Stimulated activated naive CD8-positive, alpha-beta T cell treated with anti-CD3 and anti-CD28 coated beads, Interleukin-15, amount 100 ng/mL, for 72 hours (primary cell): ENCODE data around the gene SPOCK1.

Experiments used
- ATAC-seq: fragments of 150-1000 bp; cut with Tn5 transposase; 2 replicates; pipeline ENCODE4 v1.10.0; 2021; ENCODE audit warnings: mild to moderate bottlenecking, moderate library complexity
- DNase-seq, 2 donors: peaks; one replicate each; pipeline ENCODE4 v3.0.0; 2021 to 2022
- H3K27ac Mint-ChIP-seq, 2 donors: one replicate each; pipeline ENCODE4 v1.8.0; 2022; ENCODE audit warnings: mild to moderate bottlenecking in 2 of 2, mixed read lengths in 2 of 2, moderate library complexity in 2 of 2
- H3K27me3 Mint-ChIP-seq: one replicate; pipeline ENCODE4 v1.8.0; 2022; ENCODE audit warnings: mixed read lengths
- H3K4me1 Mint-ChIP-seq: one replicate; pipeline ENCODE4 v1.8.0; 2022; ENCODE audit warnings: mild to moderate bottlenecking, mixed read lengths
- H3K4me3 Mint-ChIP-seq, 2 donors: one replicate each; pipeline ENCODE4 v1.8.0; 2022; ENCODE audit warnings: mild to moderate bottlenecking in 2 of 2, mixed read lengths in 2 of 2, moderate library complexity in 1 of 2
- H3K9me3 Mint-ChIP-seq, 2 donors: one replicate each; pipeline ENCODE4 v1.8.0; 2022; ENCODE audit warnings: mixed read lengths in 2 of 2

Gene SPOCK1

GRCh38 chr5:137329586-137330296 lies 169.4 kb downstream of the SPOCK1 start:
- H3K9me3 Mint-ChIP-seq, result no peaks in the 10 kb centered on the region
- no peak overlapping the region for H3K4me3 Mint-ChIP-seq
- no peak overlapping the region for H3K27ac Mint-ChIP-seq
- no peaks in the 10 kb centered on the region for H3K4me1 Mint-ChIP-seq
- H3K27me3 Mint-ChIP-seq, result peaks cover 8% of the 10 kb centered on the region
- DNase-seq (no peak), ATAC-seq (no peak)

- Mint-ChIP-seq H3K4me3 (no peak overlapping the region), H3K4me1 (no peaks in the 10 kb centered on the region), H3K27me3 (peaks cover 8% of the 10 kb centered on the region), H3K27ac (no peak overlapping the region), H3K9me3 (no peaks in the 10 kb centered on the region)
- ATAC-seq (no peak), DNase-seq (no peak)
These were observed 170.1 kb downstream of the SPOCK1 start for GRCh38 chr5:137328991-137329390.

GRCh38 chr5:137328463-137328862 lies 170.7 kb downstream of the SPOCK1 start:
- Mint-ChIP-seq H3K27me3 (peaks cover 14% of the 10 kb centered on the region), H3K9me3 (no peaks in the 10 kb centered on the region), H3K4me1 (no peaks in the 10 kb centered on the region), H3K4me3 (no peak overlapping the region), H3K27ac (no peak overlapping the region)
- no peak for DNase-seq
- ATAC-seq, result no peak

DNA sequence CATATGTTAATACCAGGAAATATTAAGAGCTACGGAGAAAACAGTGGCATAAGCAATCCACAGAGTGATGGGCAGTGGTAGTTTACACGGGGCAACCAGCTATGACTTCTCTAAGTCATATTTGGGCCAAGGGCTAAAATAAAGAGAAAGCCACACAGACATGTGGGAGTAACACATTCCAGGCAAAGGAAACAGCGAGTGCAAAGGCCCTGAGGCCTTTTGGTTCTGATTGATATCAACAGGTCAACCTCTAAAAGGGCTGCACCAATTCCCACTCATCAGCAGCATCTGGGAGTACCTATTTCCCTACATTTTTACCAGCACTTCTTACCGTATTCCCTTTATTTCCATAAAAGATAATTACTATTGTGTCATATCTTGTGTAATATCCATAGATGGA lies 173.4 kb downstream of the SPOCK1 start:
- Mint-ChIP-seq H3K4me1 (no peaks in the 10 kb centered on the region), H3K4me3 (no peak overlapping the region), H3K9me3 (no peaks in the 10 kb centered on the region), H3K27me3 (peaks cover 26% of the 10 kb centered on the region), H3K27ac (no peak overlapping the region)
- no peak for ATAC-seq
- no peak for DNase-seq

GRCh38 chr5:137320056-137321045 lies 178.8 kb downstream of the SPOCK1 start:
- Mint-ChIP-seq H3K4me1 (no peaks in the 10 kb centered on the region), H3K9me3 (no peaks in the 10 kb centered on the region), H3K27me3 (peaks cover 51% of the 10 kb centered on the region), H3K27ac (no peak overlapping the region), H3K4me3 (no peak overlapping the region)
- DNase-seq (peak; percentile 11 to 19), ATAC-seq (no peak)

GRCh38 chr5:137318027-137318426 lies 181.1 kb downstream of the SPOCK1 start:
- DNase-seq (no peak), ATAC-seq (no peak)
- Mint-ChIP-seq H3K9me3 (no peaks in the 10 kb centered on the region), H3K4me1 (no peaks in the 10 kb centered on the region), H3K27me3 (peaks cover 61% of the 10 kb centered on the region), H3K27ac (no peak overlapping the region), H3K4me3 (no peak overlapping the region)

DNA sequence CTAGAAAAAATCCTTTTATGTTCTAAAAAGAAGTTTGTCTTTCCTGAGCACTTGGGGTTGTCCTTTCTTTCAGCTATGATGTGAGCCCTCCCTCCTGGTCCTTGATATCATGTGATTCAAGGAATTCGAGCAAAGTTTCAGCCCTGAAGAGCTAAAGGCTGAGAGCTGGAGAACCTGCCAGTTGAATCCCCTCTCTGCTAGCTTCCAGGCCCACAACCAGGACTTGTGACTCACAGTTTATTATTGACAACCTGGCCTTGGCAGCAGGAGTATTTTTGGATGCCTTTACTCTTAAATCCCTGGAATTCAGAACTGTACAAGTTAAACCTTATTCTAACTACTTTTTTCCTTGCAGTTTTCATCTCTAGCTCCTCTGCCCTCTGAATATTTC lies 182.8 kb downstream of the SPOCK1 start:
- Mint-ChIP-seq H3K27ac (no peak overlapping the region), H3K4me3 (no peak overlapping the region), H3K27me3 (peaks cover 64% of the 10 kb centered on the region), H3K9me3 (no peaks in the 10 kb centered on the region), H3K4me1 (no peaks in the 10 kb centered on the region)
- no peak for ATAC-seq
- no peak for DNase-seq

GRCh38 chr5:137315534-137316345 lies 183.4 kb downstream of the SPOCK1 start:
- Mint-ChIP-seq H3K4me3 (no peak overlapping the region), H3K9me3 (no peaks in the 10 kb centered on the region), H3K4me1 (no peaks in the 10 kb centered on the region), H3K27ac (no peak overlapping the region), H3K27me3 (peaks cover 58% of the 10 kb centered on the region)
- ATAC-seq (no peak), DNase-seq (no peak)

DNA sequence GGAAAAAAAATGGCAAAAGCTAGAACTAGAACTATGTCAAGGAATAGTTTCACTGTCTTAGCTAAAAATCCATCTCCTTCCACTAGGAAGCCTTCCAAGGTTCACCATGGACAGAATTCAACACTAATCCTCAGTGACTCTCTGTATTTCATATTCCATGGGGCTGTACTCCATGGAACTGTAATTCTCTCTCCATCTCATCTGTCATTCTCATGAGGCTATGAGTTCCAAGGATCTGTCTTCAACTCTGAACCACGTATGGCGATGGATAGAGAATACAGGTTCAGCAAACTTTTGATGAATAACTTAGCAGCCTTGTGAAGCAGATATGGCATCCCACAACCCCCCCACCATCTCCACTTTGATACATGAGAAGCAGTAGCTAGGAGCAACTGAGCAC lies 184.0 kb downstream of the SPOCK1 start:
- no peaks in the 10 kb centered on the region for H3K9me3 Mint-ChIP-seq
- peaks cover 52% of the 10 kb centered on the region for H3K27me3 Mint-ChIP-seq
- no peaks in the 10 kb centered on the region for H3K4me1 Mint-ChIP-seq
- H3K27ac Mint-ChIP-seq, result no peak overlapping the region
- ATAC-seq (no peak), DNase-seq (no peak)
- H3K4me3 Mint-ChIP-seq, result no peak overlapping the region

- ATAC-seq, result no peak
- H3K9me3 Mint-ChIP-seq, result no peaks in the 10 kb centered on the region
- DNase-seq, result no peak
- no peaks in the 10 kb centered on the region for H3K4me1 Mint-ChIP-seq
- no peak overlapping the region for H3K27ac Mint-ChIP-seq
- no peak overlapping the region for H3K4me3 Mint-ChIP-seq
- peaks cover 49% of the 10 kb centered on the region for H3K27me3 Mint-ChIP-seq
These were observed 185.5 kb downstream of the SPOCK1 start for GRCh38 chr5:137313526-137314175.

DNA sequence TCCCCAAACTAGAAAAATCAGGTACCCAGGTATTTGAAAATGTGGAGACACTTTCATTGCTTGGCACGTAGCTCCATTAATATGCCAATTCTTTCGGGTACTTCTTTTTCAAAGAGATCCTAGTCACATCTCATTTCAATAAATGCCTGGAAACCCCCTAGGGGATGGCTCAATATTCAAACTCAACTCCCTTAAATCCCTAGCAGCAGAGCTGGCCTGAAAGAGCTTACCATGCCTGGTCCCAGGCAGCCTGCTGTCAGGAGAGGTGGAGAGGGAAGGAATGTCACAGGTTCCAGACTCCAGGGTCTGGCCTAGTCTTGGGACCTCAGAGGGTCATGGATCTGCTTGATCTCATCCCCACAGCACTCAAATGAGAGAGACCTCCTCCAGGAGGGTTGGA lies 187.1 kb downstream of the SPOCK1 start:
- H3K9me3 Mint-ChIP-seq, result no peaks in the 10 kb centered on the region
- H3K4me1 Mint-ChIP-seq, result no peaks in the 10 kb centered on the region
- H3K27me3 Mint-ChIP-seq, result peaks cover 37% of the 10 kb centered on the region
- H3K27ac Mint-ChIP-seq, result no peak overlapping the region
- ATAC-seq (no peak), DNase-seq (no peak)
- no peak overlapping the region for H3K4me3 Mint-ChIP-seq

- Mint-ChIP-seq H3K27ac (no peak overlapping the region), H3K9me3 (no peaks in the 10 kb centered on the region), H3K4me3 (no peak overlapping the region), H3K27me3 (peaks cover 26% of the 10 kb centered on the region), H3K4me1 (no peaks in the 10 kb centered on the region)
- DNase-seq (no peak), ATAC-seq (no peak)
These were observed 188.9 kb downstream of the SPOCK1 start for GRCh38 chr5:137310051-137310730.

GRCh38 chr5:137309290-137309689 lies 189.8 kb downstream of the SPOCK1 start:
- peaks cover 18% of the 10 kb centered on the region for H3K27me3 Mint-ChIP-seq
- H3K9me3 Mint-ChIP-seq, result no peaks in the 10 kb centered on the region
- no peak overlapping the region for H3K27ac Mint-ChIP-seq
- DNase-seq (no peak), ATAC-seq (no peak)
- H3K4me3 Mint-ChIP-seq, result no peak overlapping the region
- no peaks in the 10 kb centered on the region for H3K4me1 Mint-ChIP-seq

- ATAC-seq, result peak; percentile 29
- peaks cover 13% of the 10 kb centered on the region for H3K27me3 Mint-ChIP-seq
- no peaks in the 10 kb centered on the region for H3K9me3 Mint-ChIP-seq
- no peak for DNase-seq
- H3K4me1 Mint-ChIP-seq, result no peaks in the 10 kb centered on the region
- H3K4me3 Mint-ChIP-seq, result no peak overlapping the region
- H3K27ac Mint-ChIP-seq, result no peak overlapping the region
These were observed 190.8 kb downstream of the SPOCK1 start for GRCh38 chr5:137308311-137308710.

DNA sequence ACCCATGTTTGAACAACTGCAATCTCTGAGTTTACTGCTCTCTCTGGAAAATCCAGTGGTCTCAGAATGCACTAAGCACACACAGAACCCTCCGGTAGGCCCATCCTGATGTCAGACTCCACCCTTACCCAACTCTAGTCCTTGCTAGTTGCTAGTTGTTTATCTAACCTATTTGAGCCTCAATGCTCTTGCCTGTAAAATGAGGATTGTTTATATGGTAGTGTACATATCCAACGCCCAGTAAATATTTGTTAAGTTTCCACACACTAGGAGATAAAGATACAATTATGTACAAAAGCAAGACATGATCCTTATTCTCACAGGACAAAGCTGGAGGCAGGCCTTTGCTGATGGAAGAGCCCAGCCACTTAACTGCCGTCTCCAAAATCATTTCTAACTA lies 192.2 kb downstream of the SPOCK1 start:
- Mint-ChIP-seq H3K4me1 (no peaks in the 10 kb centered on the region), H3K4me3 (no peak overlapping the region), H3K9me3 (no peaks in the 10 kb centered on the region), H3K27ac (no peak overlapping the region), H3K27me3 (peaks cover 8% of the 10 kb centered on the region)
- ATAC-seq, result no peak
- DNase-seq, result no peak
